Astrocyte (in vitro differentiated cells and primary cell): Measurements from ENCODE around the gene SETDB2.

Experiments
- EZH2 ChIP-seq: IDR thresholded peaks from 2 replicates; pipeline ENCODE4 v1.6.1; 2012; ENCODE audit warnings: mild to moderate bottlenecking, low read length, inconsistent platforms; ENCODE audit not compliant: insufficient read depth
- TF ChIP-seq, protein P1 (sequence below): IDR thresholded peaks from 2 replicates; pipeline ENCODE4 v1.5.1; 2011; ENCODE audit warnings: low read depth, mild to moderate bottlenecking, inconsistent platforms, low read length, moderate library complexity; ENCODE audit not compliant: insufficient read depth

DNA sequence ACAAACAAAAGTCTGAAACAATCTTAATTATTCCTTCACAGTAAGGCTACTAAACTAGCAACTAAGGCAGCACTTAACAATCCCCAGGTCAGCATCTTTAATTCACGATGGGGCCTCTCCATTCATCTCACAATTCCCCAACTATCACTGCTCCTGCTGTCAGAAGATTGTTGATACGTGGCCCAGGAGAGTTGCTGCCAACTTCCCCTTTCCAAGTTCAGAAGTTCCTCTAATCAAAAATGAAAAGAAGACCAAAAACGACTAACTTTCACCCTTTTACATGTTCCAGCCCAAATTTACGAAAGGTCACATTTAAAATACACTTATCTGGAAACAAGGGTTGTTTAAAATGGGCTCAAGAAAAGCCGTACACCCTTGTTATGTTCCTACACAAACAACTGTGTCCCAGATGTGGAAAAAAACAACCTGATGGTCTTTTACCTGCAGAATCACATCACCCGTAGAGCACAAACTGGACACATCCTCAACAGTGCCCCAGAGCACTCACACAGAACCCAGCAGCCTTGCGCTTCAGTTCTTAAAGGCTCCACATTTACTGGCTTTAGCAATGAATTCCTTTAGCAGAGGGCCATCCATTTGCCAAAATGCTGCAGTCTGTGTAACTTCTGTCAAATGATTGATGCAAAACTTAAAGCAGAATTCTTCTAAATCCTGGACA is 89.7 kb downstream of the SETDB2 start:
- TF ChIP-seq EZH2 = no peak
- TF ChIP-seq, protein P1, sequence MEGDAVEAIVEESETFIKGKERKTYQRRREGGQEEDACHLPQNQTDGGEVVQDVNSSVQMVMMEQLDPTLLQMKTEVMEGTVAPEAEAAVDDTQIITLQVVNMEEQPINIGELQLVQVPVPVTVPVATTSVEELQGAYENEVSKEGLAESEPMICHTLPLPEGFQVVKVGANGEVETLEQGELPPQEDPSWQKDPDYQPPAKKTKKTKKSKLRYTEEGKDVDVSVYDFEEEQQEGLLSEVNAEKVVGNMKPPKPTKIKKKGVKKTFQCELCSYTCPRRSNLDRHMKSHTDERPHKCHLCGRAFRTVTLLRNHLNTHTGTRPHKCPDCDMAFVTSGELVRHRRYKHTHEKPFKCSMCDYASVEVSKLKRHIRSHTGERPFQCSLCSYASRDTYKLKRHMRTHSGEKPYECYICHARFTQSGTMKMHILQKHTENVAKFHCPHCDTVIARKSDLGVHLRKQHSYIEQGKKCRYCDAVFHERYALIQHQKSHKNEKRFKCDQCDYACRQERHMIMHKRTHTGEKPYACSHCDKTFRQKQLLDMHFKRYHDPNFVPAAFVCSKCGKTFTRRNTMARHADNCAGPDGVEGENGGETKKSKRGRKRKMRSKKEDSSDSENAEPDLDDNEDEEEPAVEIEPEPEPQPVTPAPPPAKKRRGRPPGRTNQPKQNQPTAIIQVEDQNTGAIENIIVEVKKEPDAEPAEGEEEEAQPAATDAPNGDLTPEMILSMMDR = no peak
